AG04449 (cell line): ENCODE measurements around the gene FAM221B.
A peak's percentile ranks its signal among the peaks of the same experiment; 100 is the strongest.

Experiments used
- CTCF ChIA-PET: fragments of 350-600 bp; formaldehyde crosslinking; extraction: SDS; loops from one replicate; lab custom pipeline; 2021; ENCODE audit warnings: antibody characterized with exemption; lab: Yijun Ruan, JAX
- POLR2A ChIA-PET: fragments of 400-600, 350-600 bp; formaldehyde crosslinking; extraction: SDS; loops from one replicate; lab custom pipeline; 2020; ENCODE audit warnings: antibody characterized with exemption, inconsistent platforms; lab: Yijun Ruan, JAX
- DNase-seq: peaks from one replicate; pipeline ENCODE4 v3.0.0-alpha.2; 2010; ENCODE audit warnings: low read depth, low spot score
- H3K4me3 ChIP-seq: 2 replicates; pipeline ENCODE4 v1.5.1; 2011; ENCODE audit warnings: low read depth, mild to moderate bottlenecking, control low read depth, low read length
- TF ChIP-seq, protein P1 (sequence below): IDR thresholded peaks from one replicate; pipeline ENCODE4 v1.5.1; 2011; ENCODE audit warnings: mild to moderate bottlenecking, moderate library complexity, low read length, control low read depth, inconsistent platforms; ENCODE audit not compliant: insufficient read depth; ENCODE audit errors: missing control alignments

Gene FAM221B

DNA sequence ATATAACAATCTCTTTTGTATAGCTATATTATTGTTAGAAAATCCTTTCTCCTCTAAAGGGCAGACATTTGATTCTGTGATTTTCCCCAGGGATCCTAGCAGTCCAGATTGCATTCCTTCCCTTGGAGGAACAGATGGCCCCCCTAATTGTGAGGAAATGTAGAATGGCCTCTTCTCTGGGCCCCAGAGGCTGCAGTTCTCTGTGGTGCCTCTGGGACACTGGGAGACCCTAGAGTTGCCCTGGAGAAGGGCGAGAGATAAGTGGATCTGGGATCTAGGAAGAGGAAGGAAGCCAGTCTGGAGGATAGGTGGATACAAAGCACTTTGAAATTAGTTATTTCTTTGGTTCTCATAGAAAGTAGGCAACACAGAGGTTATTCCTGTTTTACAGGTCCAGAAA lies 11.8 kb downstream of the FAM221B start:
- POLR2A ChIA-PET: no interaction called here
- DNase-seq: no peak
- no peak overlapping the region for H3K4me3 ChIP-seq
- TF ChIP-seq, protein P1, sequence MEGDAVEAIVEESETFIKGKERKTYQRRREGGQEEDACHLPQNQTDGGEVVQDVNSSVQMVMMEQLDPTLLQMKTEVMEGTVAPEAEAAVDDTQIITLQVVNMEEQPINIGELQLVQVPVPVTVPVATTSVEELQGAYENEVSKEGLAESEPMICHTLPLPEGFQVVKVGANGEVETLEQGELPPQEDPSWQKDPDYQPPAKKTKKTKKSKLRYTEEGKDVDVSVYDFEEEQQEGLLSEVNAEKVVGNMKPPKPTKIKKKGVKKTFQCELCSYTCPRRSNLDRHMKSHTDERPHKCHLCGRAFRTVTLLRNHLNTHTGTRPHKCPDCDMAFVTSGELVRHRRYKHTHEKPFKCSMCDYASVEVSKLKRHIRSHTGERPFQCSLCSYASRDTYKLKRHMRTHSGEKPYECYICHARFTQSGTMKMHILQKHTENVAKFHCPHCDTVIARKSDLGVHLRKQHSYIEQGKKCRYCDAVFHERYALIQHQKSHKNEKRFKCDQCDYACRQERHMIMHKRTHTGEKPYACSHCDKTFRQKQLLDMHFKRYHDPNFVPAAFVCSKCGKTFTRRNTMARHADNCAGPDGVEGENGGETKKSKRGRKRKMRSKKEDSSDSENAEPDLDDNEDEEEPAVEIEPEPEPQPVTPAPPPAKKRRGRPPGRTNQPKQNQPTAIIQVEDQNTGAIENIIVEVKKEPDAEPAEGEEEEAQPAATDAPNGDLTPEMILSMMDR: no peak
- CTCF ChIA-PET: interaction anchor here (1.0 kb wide), 1 partner anchor 9 kb away, joined by 3 read pairs; no protein-coding TSS in a partner anchor

DNA sequence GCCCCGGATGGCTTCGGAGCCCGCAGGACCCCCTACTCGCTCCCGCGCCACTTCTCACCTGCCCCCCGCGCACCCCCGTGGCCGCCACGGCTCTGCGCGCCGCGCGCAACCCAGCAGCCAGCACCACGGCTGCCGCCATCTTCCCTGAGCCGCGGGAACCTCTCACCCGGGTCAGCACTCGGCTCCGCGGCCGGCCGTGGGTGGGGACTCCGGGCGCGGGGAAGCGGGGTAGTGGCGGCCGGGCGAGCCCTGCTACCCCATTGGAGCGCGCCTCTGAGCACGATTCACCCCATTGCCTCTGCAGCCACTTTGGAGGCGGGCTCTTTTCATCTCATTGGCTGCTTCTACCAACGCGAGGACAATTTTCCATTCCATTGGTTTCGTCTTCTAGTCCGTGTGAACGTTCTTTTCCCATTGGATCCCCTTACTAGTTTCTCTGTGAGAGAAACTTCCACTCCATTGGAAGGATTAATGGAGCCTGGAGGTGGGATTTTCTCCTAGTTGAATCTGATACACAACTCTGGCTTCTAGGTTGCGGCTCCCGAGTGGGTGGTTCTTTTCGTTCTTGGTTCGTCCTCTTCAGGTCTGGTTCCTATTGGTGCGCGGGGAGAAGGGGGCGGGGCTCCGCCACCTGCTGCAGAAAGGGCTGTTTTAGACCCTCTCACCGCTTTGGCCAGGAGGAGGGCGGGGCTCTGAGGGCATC lies 13.5 kb downstream of the FAM221B start, which contains the start of gene HINT2:
TSS of gene HINT2 (minus strand) at position 202 of the 703 bp plus-strand sequence. CDS start at position 139, 63 bp downstream.
- POLR2A ChIA-PET: interaction anchor here (1.1 to 1.2 kb wide), 2 partner anchors 16 to 87 kb away, joined by 4 to 5 read pairs; no protein-coding TSS in a partner anchor

DNA sequence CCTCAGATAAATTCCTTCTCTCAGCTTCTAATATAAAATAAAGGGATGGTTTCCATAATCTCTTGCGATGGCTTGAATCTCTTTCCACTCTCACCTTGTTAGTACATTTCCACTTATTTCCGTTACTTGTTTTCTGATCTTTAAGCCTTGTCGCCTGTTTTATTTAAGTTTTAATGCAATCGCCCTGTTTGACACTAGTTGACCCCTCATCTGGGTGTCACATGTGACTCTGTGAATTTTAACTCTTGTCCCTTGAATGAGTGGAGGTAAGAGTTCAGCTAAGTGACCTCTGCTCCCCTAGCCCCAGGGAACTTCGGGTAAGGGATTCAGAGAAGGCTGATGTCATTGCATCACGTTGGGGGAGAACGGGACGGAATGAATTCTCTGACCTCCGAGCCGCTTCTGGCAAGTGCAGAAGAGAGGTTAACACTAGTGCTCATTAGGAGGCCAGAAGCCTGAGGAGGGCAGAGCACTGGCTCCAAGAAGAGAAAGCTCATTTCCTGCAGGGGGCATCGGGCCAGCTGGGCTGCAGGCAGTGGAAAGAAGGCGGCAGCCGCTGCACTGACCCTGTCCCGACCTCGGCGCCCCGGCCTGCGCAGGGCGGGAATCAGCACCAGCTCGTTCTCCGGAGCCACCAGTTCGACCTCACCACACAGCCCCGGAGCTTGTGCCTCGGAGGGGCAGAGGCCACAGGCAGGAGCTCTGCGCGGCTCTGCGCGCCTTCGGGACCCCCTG lies 14.3 kb downstream of the FAM221B start:
- H3K4me3 ChIP-seq: peak overlapping the region; percentile 87
- DNase-seq: no peak
- ChIA-PET POLR2A (interaction anchor here (0.6 to 1.2 kb wide), 3 partner anchors 16 to 144 kb away, joined by 3 to 5 read pairs (median 4); no protein-coding TSS in a partner anchor), CTCF (interaction anchor here (0.6 to 17.0 kb wide), 23 partner anchors 10 to 218 kb away, joined by 3 to 201 read pairs (median 3); partner anchors contain the start of genes CCDC107, HRCT1, NPR2 and RMRP)
- TF ChIP-seq, protein P1: peak; percentile 57

More for the DNA sequence above, 13.5 kb downstream of the FAM221B start, which contains the start of gene HINT2:
- DNase-seq: peak; percentile 94
- TF ChIP-seq, protein P1: no peak
- CTCF ChIA-PET: interaction anchor here (0.6 to 17.0 kb wide), 18 partner anchors 9 to 217 kb away, joined by 3 to 201 read pairs (median 4); partner anchors contain the start of genes CCDC107, HRCT1, NPR2 and RMRP
- peak within 1 kb of the TSS; percentile 87 for H3K4me3 ChIP-seq

DNA sequence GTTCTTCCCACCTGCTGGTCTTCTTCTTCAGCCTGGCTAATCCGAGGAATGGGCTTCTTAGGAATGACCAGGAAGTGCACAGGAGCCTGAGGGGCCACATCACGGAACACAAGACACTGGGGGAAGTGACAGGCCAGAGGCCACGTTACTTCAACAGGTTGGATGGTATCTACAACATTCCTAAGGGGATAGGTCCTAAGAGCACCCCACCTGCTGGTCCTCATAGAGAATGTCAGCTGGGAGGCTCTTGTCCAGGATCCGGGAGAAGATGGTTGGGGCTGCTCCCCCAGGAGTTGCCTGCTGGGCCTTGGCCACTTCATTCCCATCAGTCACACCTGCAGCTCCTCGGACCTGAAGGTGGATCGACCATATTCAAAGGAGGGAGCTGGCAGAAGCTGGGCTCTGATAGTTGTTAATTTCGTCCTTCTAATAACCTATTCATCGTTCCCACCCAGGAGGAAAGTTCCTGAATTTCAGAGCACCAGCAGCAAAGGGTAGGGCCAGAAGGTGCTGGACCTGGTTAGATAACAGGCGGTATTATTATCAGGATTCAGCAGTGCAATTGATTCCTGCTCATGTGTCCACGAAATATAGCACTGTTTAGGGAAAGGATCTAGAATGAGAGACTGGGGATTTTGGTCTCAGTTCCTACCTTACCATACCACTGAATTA lies 15.0 kb downstream of the FAM221B start:
- TF ChIP-seq, protein P1: peak; percentile 42
- ChIA-PET CTCF (interaction anchor here (0.8 to 17.0 kb wide), 21 partner anchors 9 to 196 kb away, joined by 3 to 201 read pairs (median 6); partner anchors contain the start of genes CCDC107, HRCT1, NPR2 and RMRP), POLR2A (interaction anchor here (1.2 to 1.4 kb wide), 2 partner anchors 86 kb away, joined by 3 to 4 read pairs; no protein-coding TSS in a partner anchor)
- no peak for DNase-seq
- H3K4me3 ChIP-seq: no peak overlapping the region

DNA sequence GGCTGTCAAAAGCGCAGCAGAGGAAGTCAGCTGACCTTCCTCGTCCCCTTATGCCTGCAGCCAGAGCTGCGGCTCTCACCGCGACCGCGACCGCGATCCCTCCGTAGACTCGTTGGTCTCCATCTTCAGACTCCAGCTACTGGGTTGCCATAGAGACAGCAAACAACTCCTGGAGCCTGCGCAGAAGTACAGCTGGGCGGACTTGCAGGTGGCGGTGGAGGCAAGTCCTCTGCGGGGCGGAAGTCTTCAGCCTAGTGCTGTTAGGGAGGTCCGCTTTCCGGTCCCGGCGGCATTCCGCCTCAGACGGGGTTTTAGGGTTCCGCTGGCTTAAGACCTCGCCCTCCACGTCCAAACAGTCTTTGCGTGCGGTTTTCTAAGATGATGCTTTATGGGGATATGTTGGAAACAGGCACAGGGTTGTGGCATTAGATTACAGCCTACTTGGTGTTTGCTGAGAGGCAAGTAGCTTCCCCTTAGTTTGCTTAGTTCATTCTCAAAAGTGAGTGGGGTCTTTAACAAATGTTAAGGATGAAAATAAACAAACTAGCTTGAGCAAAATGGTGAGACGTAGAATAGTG lies 16.4 kb downstream of the FAM221B start, which contains the start of gene SPAG8:
TSS of gene SPAG8 (minus strand) at position 238 of the 578 bp plus-strand sequence. CDS start at position 123, 115 bp downstream.
- TF ChIP-seq, protein P1: no peak
- no peak for DNase-seq
- POLR2A ChIA-PET: interaction anchor here (0.7 to 1.4 kb wide), 4 partner anchors 22 to 123 kb away, joined by 3 to 4 read pairs (median 3); no protein-coding TSS in a partner anchor
- H3K4me3 ChIP-seq: peak within 1 kb of the TSS; percentile 64
- CTCF ChIA-PET: interaction anchor here (0.8 to 17.0 kb wide), 12 partner anchors 9 to 151 kb away, joined by 3 to 201 read pairs (median 8); partner anchors contain the start of genes FAM221B, NPR2 and TMEM8B
